Endothelial cell of umbilical vein (primary cell): ENCODE results near the gene NID2. TPM values are rescaled to one million over a fixed set of nuclear protein-coding genes. Genes with fewer than 3 reads are reported as not detected.

Experiments used
- BruUV-seq: library from RNA; stranded (reverse); fragments of 400-500 nt; replicated peaks from 2 replicates; lab custom pipeline; 2021; lab: Mats Ljungman, UMichigan
- CTCF ChIA-PET: fragments of 300-600, 350-600 bp; sonication (Branson Sonifier 250); formaldehyde crosslinking; loops from one replicate; lab custom pipeline; 2021; ENCODE audit warnings: antibody characterized with exemption, inconsistent platforms; lab: Charles Lee
- POLR2A ChIA-PET: fragments of 300-600, 350-600 bp; sonication (Branson Sonifier 250); formaldehyde crosslinking; loops from one replicate; lab custom pipeline; 2021; ENCODE audit warnings: antibody characterized with exemption, inconsistent platforms; lab: Charles Lee
- DNase-seq: peaks from one replicate; pipeline ENCODE4 v3.0.0-alpha.2; 2011; ENCODE audit warnings: low read depth, low spot score
- FAIRE-seq: peaks from 2 replicates; lab custom pipeline; 2011; peaks lifted over from hg19 to GRCh38; lab: Jason Lieb, UNC
- H2AFZ ChIP-seq: 2 replicates; pipeline ENCODE4 v1.6.0; 2012; ENCODE audit warnings: low read depth, low read length, control low read depth, inconsistent platforms
- H3K27ac ChIP-seq: 2 replicates; pipeline ENCODE4 v1.5.1; 2011; ENCODE audit warnings: low read depth, mild to moderate bottlenecking, control low read depth, low read length, moderate library complexity; ENCODE audit not compliant: insufficient read depth
- H3K27me3 ChIP-seq, 2 experiments: 2 replicates each; pipeline versions ENCODE4 v1.6.0 to v1.6.1; 2011; ENCODE audit warnings: low read length in 2 of 2, mixed read lengths in 1 of 2; ENCODE audit not compliant: control insufficient read depth in 2 of 2, insufficient read depth in 2 of 2
- H3K36me3 ChIP-seq, 2 experiments: 2 replicates in 1 of 2; 3 replicates in 1 of 2; pipeline ENCODE4 v1.5.1; 2011; ENCODE audit warnings: low read length in 2 of 2, mild to moderate bottlenecking in 1 of 2, moderate library complexity in 1 of 2; ENCODE audit not compliant: control insufficient read depth in 2 of 2, insufficient read depth in 2 of 2; ENCODE audit errors: extremely low read depth in 1 of 2
- H3K4me1 ChIP-seq: 3 replicates; pipeline ENCODE4 v1.5.1; 2011; ENCODE audit warnings: mild to moderate bottlenecking, low read length; ENCODE audit not compliant: control insufficient read depth, insufficient read depth; ENCODE audit errors: extremely low read depth
- H3K4me2 ChIP-seq: 2 replicates; pipeline ENCODE4 v1.6.1; 2011; ENCODE audit warnings: low read length, control low read depth, mixed read lengths; ENCODE audit not compliant: insufficient read depth
- H3K4me3 ChIP-seq, 3 experiments: fragments of 200-600 bp in 1 of 3; sonication (generic), shearing (Covaris generic) in 1 of 3; replicated peaks in 1 of 3; 2 replicates each; pipeline ENCODE4 v1.5.1; 2011 to 2016; ENCODE audit warnings: control low read depth in 3 of 3, low read length in 3 of 3, mild to moderate bottlenecking in 2 of 3, inconsistent platforms in 1 of 3, low read depth in 1 of 3, moderate library complexity in 1 of 3; ENCODE audit not compliant: insufficient read depth in 1 of 3
- H3K79me2 ChIP-seq: 2 replicates; pipeline ENCODE4 v1.6.0; 2012; ENCODE audit warnings: low read length, inconsistent platforms; ENCODE audit not compliant: control insufficient read depth, insufficient read depth
- H3K9ac ChIP-seq: replicated peaks from 2 replicates; pipeline ENCODE3; 2011; ENCODE audit warnings: low read length, control low read depth; ENCODE audit not compliant: insufficient read depth; ENCODE audit errors: extremely low read depth
- H3K9me1 ChIP-seq: replicated peaks from 3 replicates; pipeline ENCODE4 v1.6.0; 2011; ENCODE audit warnings: mild to moderate bottlenecking, low read length; ENCODE audit not compliant: control insufficient read depth, insufficient read depth; ENCODE audit errors: extremely low read depth
- H3K9me3 ChIP-seq: replicated peaks from 2 replicates; pipeline ENCODE4 v1.5.1; 2012; ENCODE audit warnings: low read length, inconsistent platforms; ENCODE audit not compliant: control insufficient read depth, insufficient read depth
- H4K20me1 ChIP-seq: replicated peaks from 2 replicates; pipeline ENCODE3; 2011; ENCODE audit warnings: mild to moderate bottlenecking, low read length; ENCODE audit not compliant: control insufficient read depth, insufficient read depth; ENCODE audit errors: extremely low read depth
- CTCF ChIP-seq, 2 donors: IDR thresholded peaks; 1 replicate in 1 of 2; 2 replicates in 1 of 2; pipeline ENCODE4 v1.5.1; 2011; ENCODE audit warnings: low read length in 2 of 2, mild to moderate bottlenecking in 2 of 2, moderate library complexity in 2 of 2, control low read depth in 1 of 2, inconsistent platforms in 1 of 2, low read depth in 1 of 2; ENCODE audit not compliant: insufficient read depth in 1 of 2; ENCODE audit errors: extremely low read depth in 1 of 2
- EZH2 ChIP-seq: IDR thresholded peaks from 2 replicates; pipeline ENCODE4 v1.6.1; 2012; ENCODE audit warnings: borderline replicate concordance, low read depth, mild to moderate bottlenecking, moderate library complexity, low read length, inconsistent platforms; ENCODE audit not compliant: severe bottlenecking
- FOS ChIP-seq: IDR thresholded peaks from 2 replicates; pipeline ENCODE4 v1.6.1; 2011; ENCODE audit warnings: mild to moderate bottlenecking, low read length, moderate library complexity, borderline replicate concordance; ENCODE audit not compliant: insufficient read depth
- GATA2 ChIP-seq: IDR thresholded peaks from 2 replicates; pipeline ENCODE4 v1.7.0; 2011; ENCODE audit warnings: low read depth, mild to moderate bottlenecking, moderate library complexity, mixed read lengths, low read length; ENCODE audit not compliant: insufficient read length, insufficient read depth
- JUN ChIP-seq: IDR thresholded peaks from 2 replicates; pipeline ENCODE4 v1.6.1; 2011; ENCODE audit warnings: borderline replicate concordance, low read depth; ENCODE audit not compliant: insufficient read length, insufficient read depth
- MAX ChIP-seq: IDR thresholded peaks from 2 replicates; pipeline ENCODE4 v1.6.1; 2011; ENCODE audit not compliant: insufficient read depth, insufficient read length
- MYC ChIP-seq: IDR thresholded peaks from one replicate; pipeline ENCODE4 v1.6.1; 2011; ENCODE audit warnings: mild to moderate bottlenecking, low read depth, low read length
- POLR2A ChIP-seq: IDR thresholded peaks from 2 replicates; pipeline ENCODE4 v1.6.1; 2012; ENCODE audit warnings: low read depth, mild to moderate bottlenecking, control low read depth, low read length
- POLR2AphosphoS5 ChIP-seq: IDR thresholded peaks from 2 replicates; pipeline ENCODE4 v1.6.1; 2012; ENCODE audit warnings: low read depth, mild to moderate bottlenecking, control low read depth, low read length, moderate library complexity; ENCODE audit not compliant: insufficient read depth
- dilution Hi-C: fragments of 300-500 bp; cut with MboI; formaldehyde crosslinking; loops from one replicate; pipeline ENCODE4 v1.15.0; 2019; ENCODE audit warnings: low sequenced_read_pairs; ENCODE audit not compliant: extremely low pct_ligation_motif_present
- intact Hi-C: fragments of 100-400 bp; cut with micrococcal nuclease; formaldehyde crosslinking; loops from one replicate; pipeline ENCODE4 v1.10.0; 2022
- polyA plus RNA-seq, 4 experiments: library from polyadenylated mRNA; depleted of rRNA in 3 of 4; stranded (reverse) in 3 of 4; unstranded in 1 of 4; fragments of >200 nt; gene quantifications; 2 replicates each; pipeline versions ENCODE4 v1.2.1 to v1.2.3, GENCODE V29; 2011 to 2012; ENCODE audit warnings: missing spikeins in 1 of 4
- total RNA-seq: library from RNA; stranded (reverse); gene quantifications from 2 replicates; pipeline ENCODE4 v1.2.3, GENCODE V29; 2021

The NID2 gene
- total and polyA plus RNA-seq, 2 donors (not counting 3 experiments of a cell fraction or from before 2014, with no cell fraction given), result 22.5 to 56.7 TPM

- TF ChIP-seq JUN (no peak), FOS (no peak), MYC (no peak), EZH2 (no peak), GATA2 (no peak), MAX (no peak), CTCF (IDR thresholded peaks at IDR 0.05; ENCODE audit: extremely low read depth in 1 of 2, insufficient read depth in 1 of 2, low read depth in 1 of 2, low read length in 2 of 2) (no peak), POLR2A (no peak), POLR2AphosphoS5 (no peak)
- intact Hi-C loops, result no loop called here
- H4K20me1 ChIP-seq, result no peaks in the 10 kb centered on the region
- H3K79me2 ChIP-seq, result no peaks in the 10 kb centered on the region
- H3K9me1 ChIP-seq, result no peaks in the 10 kb centered on the region
- no peak overlapping the region for H3K4me2 ChIP-seq
- H3K36me3 ChIP-seq, result no peaks in the 10 kb centered on the region
- peaks cover 32% of the 10 kb centered on the region for H3K4me1 ChIP-seq
- H3K9me3 ChIP-seq, result no peaks in the 10 kb centered on the region
- dilution Hi-C loops, result no loop called here
- no peaks in the 10 kb centered on the region for H3K27me3 ChIP-seq
- CTCF ChIA-PET, result interaction anchor here (1.3 kb wide), 1 partner anchor 12 kb away, joined by 3 read pairs; no protein-coding TSS in a partner anchor
- DNase-seq, result no peak
- H3K9ac ChIP-seq, result no peak overlapping the region
- no peak for FAIRE-seq
- no TSS peak for BruUV-seq
- no peak overlapping the region for H2AFZ ChIP-seq
- H3K4me3 ChIP-seq, result no peak overlapping the region
- no peak overlapping the region for H3K27ac ChIP-seq
- POLR2A ChIA-PET, result no interaction called here
Observed at GRCh38 chr14:52031781-52032180, 37.1 kb downstream of the NID2 start.
